Measurements from ENCODE around the gene PYDC2. TPM values are rescaled to one million over a fixed set of nuclear protein-coding genes. Genes with fewer than 3 reads are reported as not detected.

PYDC2 gene
- total RNA-seq, 1 donor from 2014 or later, result not detected

- Mint-ChIP-seq H3K4me1 (no peaks in the 10 kb centered on the region), H3K27ac (ENCODE audit: unreplicated experiment) (no peak overlapping the region), H3K36me3 (ENCODE audit: low read depth) (no peaks in the 10 kb centered on the region), H3K4me3 (no peak overlapping the region), H3K9me3 (peaks cover 19% of the 10 kb centered on the region), H3K27me3 (ENCODE audit: low read depth) (no peaks in the 10 kb centered on the region)
- no peak for TF ChIP-seq CTCF (conservative IDR thresholded peaks at IDR 0.05)
- no peak for DNase-seq (ENCODE audit: low read depth, low spot score)
These were observed 23.5 kb downstream of the PYDC2 start for GRCh38 chr3:191484461-191484860.

GRCh38 chr3:191492601-191493000 lies 31.6 kb downstream of the PYDC2 start:
- Mint-ChIP-seq H3K27me3 (ENCODE audit: low read depth) (no peaks in the 10 kb centered on the region), H3K4me1 (peaks cover 12% of the 10 kb centered on the region), H3K27ac (ENCODE audit: unreplicated experiment) (no peak overlapping the region), H3K36me3 (ENCODE audit: low read depth) (no peaks in the 10 kb centered on the region), H3K4me3 (no peak overlapping the region), H3K9me3 (peaks cover 6% of the 10 kb centered on the region)
- no peak for DNase-seq (ENCODE audit: low read depth, low spot score)
- no peak for TF ChIP-seq CTCF (conservative IDR thresholded peaks at IDR 0.05)

- Mint-ChIP-seq H3K4me3 (no peak overlapping the region), H3K9me3 (no peaks in the 10 kb centered on the region), H3K4me1 (peaks cover 12% of the 10 kb centered on the region), H3K36me3 (ENCODE audit: low read depth) (no peaks in the 10 kb centered on the region), H3K27me3 (ENCODE audit: low read depth) (no peaks in the 10 kb centered on the region), H3K27ac (ENCODE audit: unreplicated experiment) (no peak overlapping the region)
- TF ChIP-seq CTCF (conservative IDR thresholded peaks at IDR 0.05), result no peak
- no peak for DNase-seq (ENCODE audit: low read depth, low spot score)
These were observed 32.4 kb downstream of the PYDC2 start for GRCh38 chr3:191493336-191493735.

- peaks cover 3% of the 10 kb centered on the region for H3K9me3 Mint-ChIP-seq
- no peak for DNase-seq (ENCODE audit: low read depth, low spot score)
- H3K4me1 Mint-ChIP-seq, result peaks cover 10% of the 10 kb centered on the region
- H3K36me3 Mint-ChIP-seq (ENCODE audit: low read depth), result no peaks in the 10 kb centered on the region
- TF ChIP-seq CTCF (conservative IDR thresholded peaks at IDR 0.05), result no peak
- H3K4me3 Mint-ChIP-seq, result peak overlapping the region; percentile 10
- peak overlapping the region; percentile 46 for H3K27ac Mint-ChIP-seq (ENCODE audit: unreplicated experiment)
- no peaks in the 10 kb centered on the region for H3K27me3 Mint-ChIP-seq (ENCODE audit: low read depth)
These were observed 38.5 kb downstream of the PYDC2 start for GRCh38 chr3:191499307-191500080.

GRCh38 chr3:191500892-191501291 lies 39.9 kb downstream of the PYDC2 start:
- no peak for TF ChIP-seq CTCF (conservative IDR thresholded peaks at IDR 0.05)
- H3K9me3 Mint-ChIP-seq, result peaks cover 3% of the 10 kb centered on the region

More at GRCh38 chr3:191500892-191501291, 39.9 kb downstream of the PYDC2 start:
- H3K36me3 Mint-ChIP-seq (ENCODE audit: low read depth), result no peaks in the 10 kb centered on the region
- peaks cover 10% of the 10 kb centered on the region for H3K4me1 Mint-ChIP-seq
- no peak overlapping the region for H3K4me3 Mint-ChIP-seq
- DNase-seq (ENCODE audit: low read depth, low spot score), result no peak
- no peak overlapping the region for H3K27ac Mint-ChIP-seq (ENCODE audit: unreplicated experiment)
- H3K27me3 Mint-ChIP-seq (ENCODE audit: low read depth), result no peaks in the 10 kb centered on the region
